HG02678 (cell line): ENCODE results near the gene CD2.

Source experiments
- ATAC-seq: cut with Tn5 transposase; IDR thresholded peaks from one replicate; pipeline ENCODE4 v1.9.1; 2021; ENCODE audit warnings: mild to moderate bottlenecking, moderate library complexity; ENCODE audit not compliant: unreplicated experiment

CD2 gene, protein sequence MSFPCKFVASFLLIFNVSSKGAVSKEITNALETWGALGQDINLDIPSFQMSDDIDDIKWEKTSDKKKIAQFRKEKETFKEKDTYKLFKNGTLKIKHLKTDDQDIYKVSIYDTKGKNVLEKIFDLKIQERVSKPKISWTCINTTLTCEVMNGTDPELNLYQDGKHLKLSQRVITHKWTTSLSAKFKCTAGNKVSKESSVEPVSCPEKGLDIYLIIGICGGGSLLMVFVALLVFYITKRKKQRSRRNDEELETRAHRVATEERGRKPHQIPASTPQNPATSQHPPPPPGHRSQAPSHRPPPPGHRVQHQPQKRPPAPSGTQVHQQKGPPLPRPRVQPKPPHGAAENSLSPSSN

GRCh38 chr1:116754198-116754977 lies at the start of gene CD2:
Gene CD2, plus strand, starts transcription at chr1:116754430. Its CDS starts 63 bp downstream, at chr1:116754493.
- no peak for ATAC-seq

- no peak for ATAC-seq
Measured at GRCh38 chr1:116706123-116706522, 48.1 kb upstream of the CD2 start.

DNA sequence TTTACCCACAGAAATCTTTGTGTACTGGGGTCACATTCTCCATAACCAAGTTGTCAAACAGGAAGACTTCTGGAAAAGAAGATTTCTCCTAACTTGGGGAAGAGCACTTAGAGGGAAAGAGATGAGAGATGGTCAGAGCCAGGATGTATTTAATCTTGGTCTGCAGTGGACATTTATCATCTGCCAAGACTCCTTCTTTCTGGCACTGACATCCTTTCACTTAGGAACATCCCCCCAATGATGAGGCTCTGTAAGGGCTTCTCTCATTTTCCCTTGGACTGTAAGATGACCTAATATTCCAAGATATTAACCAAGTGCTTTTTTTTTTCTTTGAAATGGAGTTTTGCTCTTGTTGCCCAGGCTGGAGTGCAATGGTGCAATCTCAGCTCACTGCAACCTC lies 47.4 kb upstream of the CD2 start:
- ATAC-seq: no peak

DNA sequence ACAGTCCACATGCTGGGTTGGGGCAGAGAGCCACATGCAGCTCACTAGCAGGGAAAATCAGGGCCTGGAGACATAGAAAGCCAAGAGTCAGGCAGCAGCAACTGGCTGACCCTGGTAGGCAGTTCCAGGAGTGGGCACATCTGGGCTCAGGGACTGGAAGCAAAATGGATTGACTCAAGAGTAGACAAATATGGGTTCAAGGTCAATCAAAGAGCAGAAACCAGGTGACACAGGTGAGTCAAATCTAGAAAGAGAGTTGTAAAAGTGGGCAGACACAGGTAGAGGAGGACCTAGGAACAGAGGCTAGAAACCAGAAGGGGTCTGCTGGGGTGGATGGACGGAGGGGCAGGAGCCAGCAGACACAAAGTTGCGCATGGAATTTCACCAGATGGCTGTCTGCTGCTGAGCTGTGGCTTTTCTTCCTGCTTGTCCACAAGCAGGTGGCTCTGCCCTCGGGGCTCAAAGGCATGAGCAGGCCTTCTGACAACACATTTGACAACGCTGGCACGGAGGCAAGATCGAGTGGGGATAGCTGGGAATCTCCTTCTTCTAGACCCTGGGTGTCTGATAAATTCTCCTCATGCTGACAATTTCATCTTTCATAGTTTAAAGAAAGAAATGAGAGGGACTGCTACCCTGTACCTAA lies 45.9 kb upstream of the CD2 start:
- ATAC-seq: no peak

DNA sequence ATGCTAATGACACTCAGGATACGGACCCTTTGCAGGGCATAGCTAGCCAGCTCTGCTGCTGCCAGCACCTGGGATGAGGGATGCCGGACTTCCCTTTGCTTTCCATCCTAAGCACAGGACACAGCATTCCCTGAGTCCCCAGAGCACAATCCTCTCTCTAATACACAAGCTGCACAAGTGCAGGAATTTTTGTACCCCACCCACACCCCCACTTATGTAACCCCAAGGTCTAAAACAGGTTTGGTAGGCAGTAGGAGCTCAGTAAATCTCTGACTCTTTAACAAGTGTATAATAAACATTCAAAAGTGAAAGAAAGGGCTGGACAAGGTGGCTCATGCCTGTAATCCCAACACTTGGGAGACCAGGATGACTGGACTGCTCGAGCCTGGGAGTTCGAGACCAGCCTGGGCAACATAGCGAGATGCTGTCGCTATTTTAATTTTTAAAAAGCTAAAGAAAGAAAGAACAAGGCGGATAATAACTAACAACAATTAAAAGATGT lies 44.5 kb upstream of the CD2 start:
- no peak for ATAC-seq

- ATAC-seq: no peak
Measured at GRCh38 chr1:116710420-116711262, 43.6 kb upstream of the CD2 start.

GRCh38 chr1:116711263-116711840 lies 42.9 kb upstream of the CD2 start:
- no peak for ATAC-seq

GRCh38 chr1:116712510-116712909 lies 41.7 kb upstream of the CD2 start:
- no peak for ATAC-seq

DNA sequence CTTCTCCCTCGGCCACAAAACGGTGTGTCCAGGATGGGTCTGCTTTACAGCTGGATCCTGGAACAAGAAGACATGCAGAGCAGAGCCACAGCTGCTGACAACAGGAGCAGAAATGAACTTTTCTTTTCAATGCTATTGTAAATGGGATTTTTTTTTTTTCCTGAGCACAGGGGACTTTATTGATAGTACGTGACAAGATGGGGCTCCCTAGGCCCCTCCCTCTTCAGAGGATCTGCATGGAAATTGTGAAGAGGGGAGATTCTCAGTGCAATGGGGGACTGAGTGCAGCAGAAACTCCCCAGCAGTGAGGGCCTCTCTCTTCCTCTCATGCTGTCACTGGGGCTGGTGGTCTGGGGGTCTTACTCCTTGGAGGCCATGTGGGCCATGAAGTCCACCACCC lies 40.8 kb upstream of the CD2 start:
- no peak for ATAC-seq

- ATAC-seq: no peak
Measured at GRCh38 chr1:116716391-116716790, 37.8 kb upstream of the CD2 start.

DNA sequence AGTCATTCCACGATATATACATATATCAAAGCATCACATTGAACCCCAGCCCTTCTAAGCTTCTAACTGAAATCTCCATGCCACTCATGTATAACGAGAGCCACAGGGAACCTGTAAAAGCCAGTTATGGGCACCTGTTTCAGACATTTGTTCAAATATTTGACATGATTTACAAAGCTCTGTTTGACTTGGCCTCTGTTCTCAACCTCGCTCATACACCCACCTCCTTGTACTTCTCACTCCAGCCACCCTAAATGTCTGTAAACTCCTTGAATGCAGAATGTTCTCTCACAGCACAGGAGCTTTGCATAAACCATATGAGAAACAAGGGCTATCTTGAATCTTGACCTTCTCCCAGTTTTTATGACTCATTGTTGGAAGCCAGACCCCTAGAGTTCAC lies 36.9 kb upstream of the CD2 start:
- no peak for ATAC-seq

DNA sequence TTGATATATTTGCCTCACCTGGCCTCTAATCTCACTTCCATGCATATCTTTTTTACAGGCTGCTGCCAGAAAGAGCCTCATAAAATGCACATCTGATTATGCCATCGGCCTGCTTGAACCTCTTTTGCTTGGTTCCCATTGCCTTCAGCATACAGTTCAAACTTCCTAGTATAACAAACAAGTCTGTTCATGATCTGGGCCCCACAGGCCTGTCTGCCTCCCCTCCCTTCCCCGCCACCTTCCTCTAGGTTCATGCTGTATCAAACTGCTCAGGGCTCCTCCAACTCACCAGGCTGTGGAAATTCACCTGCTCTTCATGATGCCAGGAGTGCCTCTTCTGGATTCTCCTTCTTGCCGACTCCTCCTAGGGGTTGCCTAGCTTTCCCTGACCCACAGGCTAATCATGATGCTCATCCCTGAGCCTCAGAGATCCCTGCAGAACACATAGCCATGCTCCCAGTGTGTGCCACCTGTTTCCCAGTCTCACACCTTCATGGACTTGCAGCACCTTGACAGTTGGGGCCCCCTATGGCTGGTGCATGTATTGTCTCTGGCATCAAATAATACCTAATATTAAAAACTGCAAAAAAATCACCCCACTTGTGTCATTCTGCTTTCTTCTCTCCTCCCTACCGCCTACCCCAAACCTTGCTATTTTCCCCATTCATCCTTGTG lies 33.7 kb upstream of the CD2 start:
- no peak for ATAC-seq

GRCh38 chr1:116721039-116721405 lies 33.2 kb upstream of the CD2 start:
- no peak for ATAC-seq

- no peak for ATAC-seq
Measured at GRCh38 chr1:116721451-116722007, 32.7 kb upstream of the CD2 start.

DNA sequence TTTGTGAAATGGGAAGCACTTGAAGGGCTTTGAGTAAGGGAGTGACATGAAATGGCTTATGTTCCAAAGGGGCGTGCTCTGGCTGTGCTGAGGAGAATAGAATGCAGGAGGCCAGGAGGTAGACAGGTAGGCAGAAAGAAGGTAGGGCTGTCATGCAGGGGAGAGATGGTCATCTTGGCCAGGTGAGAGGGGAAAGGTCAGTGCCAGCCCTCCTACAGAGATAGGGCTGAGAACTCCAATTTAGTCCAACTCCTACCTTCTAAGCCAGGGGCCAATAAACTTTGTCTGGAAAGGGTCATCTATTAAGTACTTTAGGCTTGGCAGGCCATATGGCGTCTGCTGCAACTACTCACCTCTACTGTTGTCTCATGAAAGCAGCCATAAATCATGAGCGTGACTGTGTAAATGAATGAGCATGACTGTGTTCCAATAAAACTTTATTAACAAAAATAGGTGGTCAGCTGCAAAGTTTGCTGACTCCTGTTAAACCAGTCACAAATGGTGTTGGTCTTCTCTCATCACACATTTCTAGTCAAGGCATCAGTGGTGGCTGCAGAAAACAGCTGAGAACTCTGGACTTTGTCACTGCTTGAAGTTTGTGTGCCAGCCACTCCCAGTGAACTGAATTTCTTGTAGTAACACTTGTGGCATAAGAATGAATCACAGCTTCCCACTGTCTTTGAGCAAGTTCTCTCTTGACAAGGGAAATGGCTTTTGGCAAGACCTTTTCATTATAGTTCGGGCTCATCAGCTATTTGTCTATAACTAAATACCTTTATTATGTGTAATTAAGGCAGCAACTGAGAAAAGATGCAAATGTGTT lies 32.0 kb upstream of the CD2 start:
- no peak for ATAC-seq

DNA sequence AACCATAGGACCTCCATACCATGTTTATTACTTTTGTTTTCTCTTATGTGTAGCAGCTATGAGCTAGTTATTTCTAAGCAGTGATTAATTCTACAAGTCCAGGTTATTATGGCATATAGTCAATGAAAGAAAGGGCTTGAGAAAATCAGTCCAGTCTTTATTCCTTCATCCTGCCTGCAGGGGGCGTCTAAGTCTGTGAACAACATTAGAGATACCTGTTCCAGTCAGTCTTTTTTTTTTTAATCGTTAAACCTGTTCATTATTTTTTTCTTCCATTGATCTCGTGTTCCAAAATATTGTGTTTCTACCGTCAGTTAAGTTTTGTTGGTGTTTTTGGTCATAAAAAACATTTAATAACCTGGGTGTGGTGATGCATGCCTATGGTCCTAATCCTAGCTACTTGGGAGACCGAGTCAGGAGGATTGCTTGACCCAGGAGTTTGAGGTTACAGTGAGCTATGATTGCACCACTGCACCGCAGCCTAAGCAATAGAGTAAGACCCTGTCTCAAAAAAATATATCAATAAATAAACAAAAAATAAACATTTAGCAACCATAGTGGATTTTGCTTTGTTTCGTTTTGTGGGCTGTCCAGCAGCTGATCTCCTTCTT lies 29.4 kb upstream of the CD2 start:
- ATAC-seq: no peak

DNA sequence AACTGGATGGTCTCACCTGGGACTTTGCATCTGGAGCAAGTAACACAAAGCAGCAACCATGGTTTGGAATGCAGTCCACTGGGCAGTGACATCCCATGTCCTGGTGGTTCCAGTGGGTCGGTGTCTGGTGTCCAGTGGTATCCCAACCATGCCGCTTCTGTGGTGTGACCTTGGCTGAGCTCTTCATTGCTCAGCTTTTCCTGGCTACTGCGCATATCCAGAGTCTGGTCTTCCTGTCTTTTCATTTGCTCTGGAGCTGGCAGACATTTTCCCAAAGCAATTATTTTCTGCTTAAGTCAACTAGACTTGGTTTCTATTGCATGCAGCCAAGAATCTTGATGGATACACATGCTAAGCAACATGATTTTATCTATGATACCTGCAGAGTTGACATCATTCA lies 28.4 kb upstream of the CD2 start:
- no peak for ATAC-seq
